Measurements from ENCODE around the gene POLE.

POLE gene

DNA sequence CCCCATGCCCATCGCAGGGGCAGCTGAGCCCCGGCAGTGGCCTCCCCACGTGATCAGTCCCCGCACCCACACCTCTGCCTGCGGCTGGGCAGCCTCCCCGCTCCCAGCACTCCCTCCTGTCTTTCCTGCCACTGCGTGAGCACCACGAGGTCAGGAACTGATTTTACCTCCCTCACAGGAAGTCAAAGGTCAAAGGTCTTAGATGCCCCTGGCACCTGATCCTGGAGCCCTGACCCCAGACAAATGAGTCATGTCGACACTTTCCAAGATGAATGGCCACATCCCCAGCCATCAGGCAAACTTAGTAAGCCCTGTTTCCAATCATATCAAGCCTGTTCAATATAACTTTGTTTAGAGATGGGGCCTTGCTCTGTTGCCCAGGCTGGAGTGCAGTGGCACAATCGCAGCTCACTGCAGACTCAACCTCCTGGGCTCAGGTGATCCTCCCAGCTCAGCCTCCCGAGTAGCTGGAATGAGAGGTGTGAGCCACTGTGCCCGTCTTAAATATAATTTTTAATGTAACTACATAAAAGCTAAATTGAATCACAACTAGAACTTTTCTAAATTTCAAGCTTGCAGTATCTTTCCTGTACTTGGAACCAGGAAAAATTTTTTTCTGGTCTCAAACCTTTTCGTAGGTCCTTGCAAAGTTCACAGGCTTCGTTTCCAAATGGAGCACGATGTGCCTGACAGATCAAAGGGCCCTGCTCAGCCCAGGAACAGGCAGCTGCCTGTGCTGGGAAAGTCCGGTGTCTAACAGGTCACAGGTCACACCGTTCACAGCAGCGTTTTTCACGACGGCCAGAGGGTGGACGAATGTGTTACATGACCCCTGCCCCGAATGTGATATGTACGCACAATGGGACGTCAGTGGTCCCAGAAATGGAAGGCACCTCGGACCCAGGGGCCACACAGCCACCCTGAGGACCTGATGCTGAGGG is 78.6 kb downstream of the POLE start:
- TF ChIP-seq CREB1 (IDR thresholded peaks at IDR 0.05; ENCODE audit: low read depth) (no peak), FOXM1 (IDR thresholded peaks at IDR 0.05; ENCODE audit: borderline replicate concordance, low read depth) (no peak), TEAD4 (IDR thresholded peaks at IDR 0.05) (no peak), NFIC (IDR thresholded peaks at IDR 0.05) (no peak), TCF12 (IDR thresholded peaks at IDR 0.05; ENCODE audit: low read depth) (no peak), EGR1 (IDR thresholded peaks at IDR 0.05) (no peak), TAF1 (IDR thresholded peaks at IDR 0.05; ENCODE audit: low read depth) (no peak), USF1 (IDR thresholded peaks at IDR 0.05) (no peak), ZBTB7A (IDR thresholded peaks at IDR 0.05; ENCODE audit: low read depth) (no peak), CEBPB (IDR thresholded peaks at IDR 0.05) (no peak), MAX (IDR thresholded peaks at IDR 0.05) (no peak), RAD21 (IDR thresholded peaks at IDR 0.05; ENCODE audit: low read depth) (no peak), EP300 (IDR thresholded peaks at IDR 0.05; ENCODE audit: borderline replicate concordance) (no peak), YY1 (IDR thresholded peaks at IDR 0.05; ENCODE audit: low read depth) (no peak)
- TF ChIP-seq, protein P1, sequence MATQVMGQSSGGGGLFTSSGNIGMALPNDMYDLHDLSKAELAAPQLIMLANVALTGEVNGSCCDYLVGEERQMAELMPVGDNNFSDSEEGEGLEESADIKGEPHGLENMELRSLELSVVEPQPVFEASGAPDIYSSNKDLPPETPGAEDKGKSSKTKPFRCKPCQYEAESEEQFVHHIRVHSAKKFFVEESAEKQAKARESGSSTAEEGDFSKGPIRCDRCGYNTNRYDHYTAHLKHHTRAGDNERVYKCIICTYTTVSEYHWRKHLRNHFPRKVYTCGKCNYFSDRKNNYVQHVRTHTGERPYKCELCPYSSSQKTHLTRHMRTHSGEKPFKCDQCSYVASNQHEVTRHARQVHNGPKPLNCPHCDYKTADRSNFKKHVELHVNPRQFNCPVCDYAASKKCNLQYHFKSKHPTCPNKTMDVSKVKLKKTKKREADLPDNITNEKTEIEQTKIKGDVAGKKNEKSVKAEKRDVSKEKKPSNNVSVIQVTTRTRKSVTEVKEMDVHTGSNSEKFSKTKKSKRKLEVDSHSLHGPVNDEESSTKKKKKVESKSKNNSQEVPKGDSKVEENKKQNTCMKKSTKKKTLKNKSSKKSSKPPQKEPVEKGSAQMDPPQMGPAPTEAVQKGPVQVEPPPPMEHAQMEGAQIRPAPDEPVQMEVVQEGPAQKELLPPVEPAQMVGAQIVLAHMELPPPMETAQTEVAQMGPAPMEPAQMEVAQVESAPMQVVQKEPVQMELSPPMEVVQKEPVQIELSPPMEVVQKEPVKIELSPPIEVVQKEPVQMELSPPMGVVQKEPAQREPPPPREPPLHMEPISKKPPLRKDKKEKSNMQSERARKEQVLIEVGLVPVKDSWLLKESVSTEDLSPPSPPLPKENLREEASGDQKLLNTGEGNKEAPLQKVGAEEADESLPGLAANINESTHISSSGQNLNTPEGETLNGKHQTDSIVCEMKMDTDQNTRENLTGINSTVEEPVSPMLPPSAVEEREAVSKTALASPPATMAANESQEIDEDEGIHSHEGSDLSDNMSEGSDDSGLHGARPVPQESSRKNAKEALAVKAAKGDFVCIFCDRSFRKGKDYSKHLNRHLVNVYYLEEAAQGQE (IDR thresholded peaks at IDR 0.05; ENCODE audit: low read depth): no peak

DNA sequence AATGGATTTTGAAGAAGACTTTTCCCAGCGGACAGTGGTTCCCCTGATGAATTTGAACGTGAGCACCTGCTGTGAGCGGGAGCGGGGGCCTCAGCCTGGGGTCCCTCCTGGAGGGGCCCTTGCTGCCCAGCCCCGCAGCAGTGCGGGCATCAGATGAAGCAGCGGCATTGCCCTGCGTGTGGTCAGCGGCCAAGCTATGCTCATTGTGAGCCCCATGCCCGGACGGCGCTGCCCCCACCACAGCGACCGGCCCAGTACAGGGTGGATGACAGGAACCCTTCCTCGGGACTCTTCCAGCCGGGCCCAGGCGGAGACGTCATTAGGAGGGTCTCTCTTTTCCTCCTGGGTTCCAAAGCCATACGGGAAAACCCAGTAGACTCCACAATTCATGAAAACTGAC is 80.2 kb downstream of the POLE start:
- no peak for TF ChIP-seq NFIC (IDR thresholded peaks at IDR 0.05)
- no peak for TF ChIP-seq MAX (IDR thresholded peaks at IDR 0.05)
- TF ChIP-seq TCF12 (IDR thresholded peaks at IDR 0.05; ENCODE audit: low read depth): no peak
- no peak for TF ChIP-seq YY1 (IDR thresholded peaks at IDR 0.05; ENCODE audit: low read depth)
- TF ChIP-seq EGR1 (IDR thresholded peaks at IDR 0.05): no peak
- TF ChIP-seq TEAD4 (IDR thresholded peaks at IDR 0.05): no peak
- no peak for TF ChIP-seq EP300 (IDR thresholded peaks at IDR 0.05; ENCODE audit: borderline replicate concordance)
- no peak for TF ChIP-seq CEBPB (IDR thresholded peaks at IDR 0.05)
- TF ChIP-seq CREB1 (IDR thresholded peaks at IDR 0.05; ENCODE audit: low read depth): no peak
- no peak for TF ChIP-seq USF1 (IDR thresholded peaks at IDR 0.05)
- TF ChIP-seq RAD21 (IDR thresholded peaks at IDR 0.05; ENCODE audit: low read depth): no peak
- no peak for TF ChIP-seq FOXM1 (IDR thresholded peaks at IDR 0.05; ENCODE audit: borderline replicate concordance, low read depth)
- TF ChIP-seq, protein P1 (IDR thresholded peaks at IDR 0.05; ENCODE audit: low read depth): no peak

GRCh38 chr12:132606466-132606865 is 80.7 kb downstream of the POLE start:
- TF ChIP-seq FOXM1 (IDR thresholded peaks at IDR 0.05; ENCODE audit: borderline replicate concordance, low read depth): no peak
- TF ChIP-seq, protein P1 (IDR thresholded peaks at IDR 0.05; ENCODE audit: low read depth): no peak

- TF ChIP-seq ZBTB7A (IDR thresholded peaks at IDR 0.05; ENCODE audit: low read depth): no peak
- TF ChIP-seq, protein P1 (IDR thresholded peaks at IDR 0.05; ENCODE audit: low read depth): no peak
- TF ChIP-seq MAX (IDR thresholded peaks at IDR 0.05): no peak
- no peak for TF ChIP-seq YY1 (IDR thresholded peaks at IDR 0.05; ENCODE audit: low read depth)
Observed at GRCh38 chr12:132605892-132606291, 81.2 kb downstream of the POLE start.

Measured in Ishikawa (cell line).